HG02943 (cell line): ENCODE data around the gene SNX18.

Experiments used
- ATAC-seq: cut with Tn5 transposase; IDR thresholded peaks from one replicate; pipeline ENCODE4 v1.9.1; 2021; ENCODE audit warnings: mild to moderate bottlenecking, low read depth, moderate library complexity; ENCODE audit not compliant: unreplicated experiment

Gene SNX18

GRCh38 chr5:54538156-54538555 is 20.6 kb downstream of the SNX18 start:
- ATAC-seq: no peak

GRCh38 chr5:54539001-54539400 is 21.4 kb downstream of the SNX18 start:
- no peak for ATAC-seq

GRCh38 chr5:54540286-54540685 is 22.7 kb downstream of the SNX18 start:
- no peak for ATAC-seq

GRCh38 chr5:54541823-54542783 is 24.5 kb downstream of the SNX18 start:
- ATAC-seq: no peak

GRCh38 chr5:54544044-54544443 is 26.5 kb downstream of the SNX18 start:
- no peak for ATAC-seq

- ATAC-seq: no peak
These were observed 28.2 kb downstream of the SNX18 start for GRCh38 chr5:54545796-54546195.

- no peak for ATAC-seq
These were observed 30.2 kb downstream of the SNX18 start for GRCh38 chr5:54547711-54548250.

- no peak for ATAC-seq
These were observed 31.0 kb downstream of the SNX18 start for GRCh38 chr5:54548565-54548964.

GRCh38 chr5:54551292-54551691 is 33.7 kb downstream of the SNX18 start:
- ATAC-seq: no peak

GRCh38 chr5:54551926-54552325 is 34.4 kb downstream of the SNX18 start:
- ATAC-seq: no peak

- ATAC-seq: no peak
These were observed 34.9 kb downstream of the SNX18 start for GRCh38 chr5:54552446-54552845.

GRCh38 chr5:54553659-54554207 is 36.2 kb downstream of the SNX18 start:
- no peak for ATAC-seq

- no peak for ATAC-seq
These were observed 38.6 kb downstream of the SNX18 start for GRCh38 chr5:54556141-54556540.

GRCh38 chr5:54558362-54558761 is 40.8 kb downstream of the SNX18 start:
- no peak for ATAC-seq

- no peak for ATAC-seq
These were observed 44.1 kb downstream of the SNX18 start for GRCh38 chr5:54561651-54562050.

- ATAC-seq: no peak
These were observed 45.7 kb downstream of the SNX18 start for GRCh38 chr5:54563083-54563761.

- no peak for ATAC-seq
These were observed 50.4 kb downstream of the SNX18 start for GRCh38 chr5:54567996-54568395.

GRCh38 chr5:54570916-54571315 is 53.4 kb downstream of the SNX18 start:
- ATAC-seq: no peak

GRCh38 chr5:54571462-54571861 is 53.9 kb downstream of the SNX18 start:
- no peak for ATAC-seq

- no peak for ATAC-seq
These were observed 56.4 kb downstream of the SNX18 start for GRCh38 chr5:54573812-54574489.

GRCh38 chr5:54577528-54577927 is 60.0 kb downstream of the SNX18 start:
- ATAC-seq: no peak
